T-cell (primary cell): ENCODE measurements around the gene PDZD11. TPM values are rescaled to one million over a fixed set of nuclear protein-coding genes. Genes with fewer than 3 reads are reported as not detected.
"Not testable (repeated sequence)": the region's sequence is repeated elsewhere in the genome, so short reads cannot be mapped to it uniquely, and the experiment has no call there.

Experiments
- ATAC-seq, 4 experiments: fragments of 200-7000 bp in 3 of 4; fragments of 150-1000 bp in 1 of 4; cut with Tn5 transposase; replicated peaks in 1 of 4; 1 replicate in 3 of 4; 2 replicates in 1 of 4; pipeline ENCODE4 v1.10.0; 2021; ENCODE audit warnings: moderate library complexity in 3 of 4, mild to moderate bottlenecking in 2 of 4, moderate number of reproducible peaks in 1 of 4
- CTCF ChIA-PET, 2 donors: fragments of 300-600 bp; sonication (Branson Sonifier 250); formaldehyde crosslinking; loops; one replicate each; lab custom pipeline; 2022; ENCODE audit warnings: antibody characterized with exemption in 2 of 2; lab: Charles Lee
- POLR2A ChIA-PET, 2 donors: fragments of 300-600 bp; sonication (Branson Sonifier 250); formaldehyde crosslinking; loops; one replicate each; lab custom pipeline; 2022; ENCODE audit warnings: antibody characterized with exemption in 2 of 2; lab: Charles Lee
- DNase-seq, 35 experiments: peaks; one replicate each; pipeline versions ENCODE4 v3.0.0 to v3.0.0-alpha.2; 2013 to 2023
- H3K27ac ChIP-seq: one replicate; pipeline ENCODE4 v1.5.1; 2013; ENCODE audit warnings: low read length
- H3K27me3 ChIP-seq, 2 experiments: replicated peaks in 1 of 2; 1 replicate in 1 of 2; 2 replicates in 1 of 2; pipeline versions ENCODE4 v1.6.1 to v1.7.0; 2013; ENCODE audit warnings: low read length in 1 of 2, mixed read lengths in 1 of 2; ENCODE audit not compliant: control insufficient read depth in 2 of 2, insufficient read depth in 2 of 2; ENCODE audit errors: extremely low read depth in 1 of 2
- H3K36me3 ChIP-seq, 2 donors: 1 replicate in 1 of 2; 2 replicates in 1 of 2; pipeline versions ENCODE4 v1.6.1 to v1.7.0; 2013; ENCODE audit warnings: low read length in 1 of 2; ENCODE audit not compliant: control insufficient read depth in 2 of 2, insufficient read depth in 1 of 2; ENCODE audit errors: extremely low read depth in 1 of 2
- H3K4me1 ChIP-seq, 2 experiments: 1 replicate in 1 of 2; 2 replicates in 1 of 2; pipeline versions ENCODE4 v1.6.1 to v1.7.0; 2013; ENCODE audit warnings: low read length in 2 of 2, mixed read lengths in 1 of 2; ENCODE audit not compliant: insufficient read depth in 2 of 2, control insufficient read depth in 1 of 2; ENCODE audit errors: extremely low read depth in 1 of 2
- H3K4me3 ChIP-seq, 2 donors: 1 replicate in 1 of 2; 2 replicates in 1 of 2; pipeline versions ENCODE4 v1.5.1 to v1.7.0; 2013; ENCODE audit warnings: mild to moderate bottlenecking in 2 of 2, low read length in 1 of 2, moderate library complexity in 1 of 2; ENCODE audit not compliant: control insufficient read depth in 1 of 2; ENCODE audit errors: extremely low read depth in 1 of 2
- H3K9me3 ChIP-seq: 2 replicates; pipeline ENCODE4 v1.7.0; 2013
- H3K27ac Mint-ChIP-seq, 2 donors: one replicate each; pipeline ENCODE4 v1.8.0; 2020 to 2021; ENCODE audit warnings: mild to moderate bottlenecking in 2 of 2, mixed read lengths in 2 of 2
- H3K27me3 Mint-ChIP-seq, 2 donors: one replicate each; pipeline ENCODE4 v1.8.0; 2021 to 2022; ENCODE audit warnings: mixed read lengths in 2 of 2
- H3K36me3 Mint-ChIP-seq: one replicate; pipeline ENCODE4 v1.8.0; 2021; ENCODE audit warnings: mixed read lengths
- H3K4me1 Mint-ChIP-seq, 3 donors: one replicate each; pipeline ENCODE4 v1.8.0; 2020 to 2022; ENCODE audit warnings: mixed read lengths in 3 of 3, mild to moderate bottlenecking in 1 of 3
- H3K4me3 Mint-ChIP-seq, 3 donors: one replicate each; pipeline ENCODE4 v1.8.0; 2020 to 2022; ENCODE audit warnings: mild to moderate bottlenecking in 3 of 3, mixed read lengths in 3 of 3, moderate library complexity in 3 of 3
- H3K9me3 Mint-ChIP-seq, 3 donors: one replicate each; pipeline ENCODE4 v1.8.0; 2020 to 2022; ENCODE audit warnings: mixed read lengths in 3 of 3
- WGBS: methylation state at CpG from one replicate; pipeline ENCODE4 v1.1.5; 2013; ENCODE audit warnings: missing lambda C conversion rate; ENCODE audit not compliant: insufficient coverage; 5-methylcytosine and 5-hydroxymethylcytosine counted together
- total RNA-seq, 35 experiments: library from RNA in 6 of 35; stranded (reverse) in 6 of 35; fragments of 120-200 nt in 1 of 35; gene quantifications; one replicate each; pipeline versions ENCODE4 v1.2.1 to v1.2.4 and lab custom pipeline; 2013 to 2026

The PDZD11 gene
- total RNA-seq, 5 donors from 2014 or later (not counting 1 experiment from before 2014, with no cell fraction given): 9.1 to 15.9 (median 10.8) TPM

- CTCF ChIA-PET, POLR2A ChIA-PET: not testable (repeated sequence)
Measured at GRCh38 chrX:70323628-70324027, 33.9 kb upstream of the PDZD11 start.

GRCh38 chrX:70322784-70323183 lies 33.1 kb upstream of the PDZD11 start:
- Mint-ChIP-seq H3K27me3 (peaks cover 0 to 22% of the 10 kb centered on the region in 2 donors), H3K4me3 (no peak overlapping the region), H3K27ac (no peak overlapping the region), H3K4me1 (no peaks in the 10 kb centered on the region), H3K36me3 (no peaks in the 10 kb centered on the region), H3K9me3 (no peaks in the 10 kb centered on the region)
- CTCF ChIA-PET: no interaction called here
- 86% methylated on average over 3 of the region's 4 CpGs for WGBS
- Histone ChIP-seq H3K4me3 (no peak overlapping the region), H3K36me3 (no peaks in the 10 kb centered on the region), H3K27ac (no peak overlapping the region), H3K4me1 (no peaks in the 10 kb centered on the region), H3K9me3 (no peaks in the 10 kb centered on the region), H3K27me3 (no peaks in the 10 kb centered on the region)
- ATAC-seq (no peak), DNase-seq (no peak)
- POLR2A ChIA-PET: no interaction called here

More at GRCh38 chrX:70323628-70324027, 33.9 kb upstream of the PDZD11 start:
- H3K36me3 Mint-ChIP-seq, DNase-seq, H3K4me1 Mint-ChIP-seq, H3K4me1 ChIP-seq, H3K4me3 Mint-ChIP-seq, H3K27ac Mint-ChIP-seq, H3K9me3 Mint-ChIP-seq, H3K9me3 ChIP-seq, ATAC-seq, H3K27me3 ChIP-seq, H3K27ac ChIP-seq, H3K36me3 ChIP-seq, H3K4me3 ChIP-seq: not testable (repeated sequence)
- no CpG with 5 or more reads among the region's 6 CpGs for WGBS
- peaks cover 0 to 22% of the 10 kb centered on the region in 2 donors for H3K27me3 Mint-ChIP-seq

- ChIA-PET POLR2A (interaction anchor here in 1 of 2 donors (0.6 to 0.7 kb wide), 2 partner anchors 11 to 138 kb away, joined by 3 read pairs; no protein-coding TSS in a partner anchor), CTCF (no interaction called here)
- H3K4me3 ChIP-seq: no peak overlapping the region
- H3K27ac ChIP-seq: no peak overlapping the region
- Mint-ChIP-seq H3K27me3 (peaks cover 0 to 7% of the 10 kb centered on the region in 2 donors), H3K4me3 (no peak overlapping the region), H3K27ac (no peak overlapping the region), H3K9me3 (no peaks in the 10 kb centered on the region), H3K36me3 (no peaks in the 10 kb centered on the region), H3K4me1 (peaks cover 0 to 9% (median 0%) of the 10 kb centered on the region in 3 donors)
- no peaks in the 10 kb centered on the region for H3K27me3 ChIP-seq
- no peaks in the 10 kb centered on the region for H3K36me3 ChIP-seq
- DNase-seq (no peak), ATAC-seq (no peak)
- no peaks in the 10 kb centered on the region for H3K4me1 ChIP-seq
- no peaks in the 10 kb centered on the region for H3K9me3 ChIP-seq
- WGBS: 100% methylated on average over 1 of the region's 1 CpG
Measured at GRCh38 chrX:70313503-70313902, 23.8 kb upstream of the PDZD11 start.

GRCh38 chrX:70301716-70302115 lies 12.0 kb upstream of the PDZD11 start:
- CTCF ChIA-PET: no interaction called here

GRCh38 chrX:70293621-70294020 lies 3.9 kb upstream of the PDZD11 start:
- WGBS: no CpG with 5 or more reads among the region's 5 CpGs
- Mint-ChIP-seq H3K27me3 (peaks cover 0 to 10% of the 10 kb centered on the region in 2 donors), H3K4me3 (no peak overlapping the region), H3K27ac (no peak overlapping the region), H3K36me3 (no peaks in the 10 kb centered on the region), H3K9me3 (no peaks in the 10 kb centered on the region), H3K4me1 (peaks cover 0 to 15% (median 12%) of the 10 kb centered on the region in 3 donors)
- Histone ChIP-seq H3K4me3 (no peak overlapping the region), H3K27me3 (no peaks in the 10 kb centered on the region), H3K4me1 (peaks cover 5 to 13% of the 10 kb centered on the region in 2 experiments), H3K9me3 (no peaks in the 10 kb centered on the region), H3K27ac (no peak overlapping the region), H3K36me3 (no peaks in the 10 kb centered on the region)
- ATAC-seq (no peak), DNase-seq (no peak)
- ChIA-PET POLR2A (interaction anchor here in 1 of 2 donors (0.5 kb wide), 1 partner anchor 149 kb away, joined by 6 read pairs; no protein-coding TSS in a partner anchor), CTCF (no interaction called here)

More at GRCh38 chrX:70301716-70302115, 12.0 kb upstream of the PDZD11 start:
- Mint-ChIP-seq H3K4me1 (peaks cover 0 to 15% (median 3%) of the 10 kb centered on the region in 3 donors), H3K4me3 (no peak overlapping the region), H3K27ac (no peak overlapping the region), H3K27me3 (peaks cover 0 to 4% of the 10 kb centered on the region in 2 donors), H3K9me3 (no peaks in the 10 kb centered on the region), H3K36me3 (no peaks in the 10 kb centered on the region)
- Histone ChIP-seq H3K4me3 (no peak overlapping the region), H3K27ac (no peak overlapping the region), H3K9me3 (no peaks in the 10 kb centered on the region), H3K27me3 (no peaks in the 10 kb centered on the region), H3K4me1 (peaks cover 0 to 2% of the 10 kb centered on the region in 2 experiments), H3K36me3 (no peaks in the 10 kb centered on the region)
- no peak for ATAC-seq
- no CpG with 5 or more reads among the region's 3 CpGs for WGBS
- DNase-seq: no peak
- POLR2A ChIA-PET: no interaction called here

GRCh38 chrX:70292788-70293187 lies 3.1 kb upstream of the PDZD11 start:
- peaks cover 0 to 16% (median 12%) of the 10 kb centered on the region in 3 donors for H3K4me1 Mint-ChIP-seq
- Histone ChIP-seq H3K27ac (no peak overlapping the region), H3K36me3 (peaks cover 0 to 4% of the 10 kb centered on the region in 2 donors), H3K27me3 (no peaks in the 10 kb centered on the region), H3K4me3 (no peak overlapping the region), H3K4me1 (peaks cover 5 to 13% of the 10 kb centered on the region in 2 experiments), H3K9me3 (no peaks in the 10 kb centered on the region)
- no CpG with 5 or more reads among the region's 1 CpG for WGBS
- no peaks in the 10 kb centered on the region for H3K36me3 Mint-ChIP-seq
- H3K27me3 Mint-ChIP-seq: peaks cover 0 to 10% of the 10 kb centered on the region in 2 donors
- H3K27ac Mint-ChIP-seq: no peak overlapping the region
- no peaks in the 10 kb centered on the region for H3K9me3 Mint-ChIP-seq
- ChIA-PET CTCF (interaction anchor here in 1 of 2 donors (0.5 kb wide), 1 partner anchor 1113 kb away, joined by 4 read pairs; no protein-coding TSS in a partner anchor), POLR2A (no interaction called here)
- no peak overlapping the region for H3K4me3 Mint-ChIP-seq
- DNase-seq (no peak), ATAC-seq (no peak)
